Neural progenitor cell (in vitro differentiated cells): ENCODE measurements around the gene EME1. TPM values are rescaled to one million over a fixed set of nuclear protein-coding genes. Genes with fewer than 3 reads are reported as not detected.

Experiments
- DNase-seq: peaks from one replicate; pipeline ENCODE4 v3.0.0-alpha.2; 2016; ENCODE audit warnings: low spot score
- H2AFZ ChIP-seq: fragments of 200-600 bp; sonication (generic); replicated peaks from 2 replicates; pipeline ENCODE4 v1.6.1; 2016; ENCODE audit warnings: antibody characterized with exemption
- H3F3A ChIP-seq: fragments of 200-600 bp; sonication (generic); 2 replicates; pipeline ENCODE4 v1.6.1; 2016; ENCODE audit warnings: antibody characterized with exemption, low read depth
- H3K27ac ChIP-seq: fragments of 200-600 bp; sonication (generic); 2 replicates; pipeline ENCODE4 v1.5.1; 2016; ENCODE audit warnings: mild to moderate bottlenecking
- H3K27me3 ChIP-seq: fragments of 200-600 bp; sonication (generic); 2 replicates; pipeline ENCODE4 v1.6.1; 2016; ENCODE audit warnings: mild to moderate bottlenecking, moderate library complexity
- H3K36me3 ChIP-seq: fragments of 200-600 bp; sonication (generic); 2 replicates; pipeline ENCODE4 v1.5.1; 2016
- H3K4me1 ChIP-seq: fragments of 200-600 bp; sonication (generic); 2 replicates; pipeline ENCODE4 v1.6.1; 2016; ENCODE audit warnings: mixed run types
- H3K4me2 ChIP-seq: fragments of 200-600 bp; sonication (generic); 2 replicates; pipeline ENCODE4 v1.6.1; 2016
- H3K4me3 ChIP-seq: fragments of 200-600 bp; sonication (generic); 2 replicates; pipeline ENCODE4 v1.5.1; 2016
- H3K79me2 ChIP-seq: fragments of 200-600 bp; sonication (generic); 2 replicates; pipeline ENCODE4 v1.6.1; 2016; ENCODE audit warnings: low read depth
- H3K9ac ChIP-seq: fragments of 200-600 bp; sonication (generic); 2 replicates; pipeline ENCODE4 v1.6.1; 2016
- H3K9me3 ChIP-seq: fragments of 200-600 bp; sonication (generic); 2 replicates; pipeline ENCODE4 v1.5.1; 2016; ENCODE audit warnings: low read depth
- H4K20me1 ChIP-seq: fragments of 200-600 bp; sonication (generic); 2 replicates; pipeline ENCODE4 v1.6.1; 2016; ENCODE audit warnings: low read depth
- H3K27ac Mint-ChIP-seq: 3 replicates; pipeline ENCODE4 v1.8.0; 2021; ENCODE audit warnings: mixed read lengths
- H3K27me3 Mint-ChIP-seq: 2 replicates; pipeline ENCODE4 v1.8.0; 2022; ENCODE audit warnings: low read depth, mild to moderate bottlenecking, inconsistent platforms, moderate library complexity, mixed read lengths; ENCODE audit not compliant: insufficient read depth
- H3K36me3 Mint-ChIP-seq: 3 replicates; pipeline ENCODE4 v1.8.0; 2021; ENCODE audit warnings: mixed read lengths
- H3K4me1 Mint-ChIP-seq: 3 replicates; pipeline ENCODE4 v1.8.0; 2021; ENCODE audit warnings: mixed read lengths
- H3K4me3 Mint-ChIP-seq: 3 replicates; pipeline ENCODE4 v1.8.0; 2021; ENCODE audit warnings: mild to moderate bottlenecking, moderate library complexity, mixed read lengths
- H3K9me3 Mint-ChIP-seq: 3 replicates; pipeline ENCODE4 v1.8.0; 2020; ENCODE audit warnings: mixed read lengths
- CTCF ChIP-seq: fragments of 200-600 bp; sonication (generic); IDR thresholded peaks from 2 replicates; pipeline ENCODE4 v1.5.1; 2017; ENCODE audit warnings: antibody characterized with exemption, mild to moderate bottlenecking
- EZH2 ChIP-seq: fragments of 200-600 bp; sonication (generic); IDR thresholded peaks from 2 replicates; pipeline ENCODE4 v1.6.1; 2017; ENCODE audit warnings: antibody characterized with exemption, mild to moderate bottlenecking, moderate library complexity
- EZH2phosphoT487 ChIP-seq: fragments of 200-600 bp; sonication (generic); IDR thresholded peaks from 2 replicates; pipeline ENCODE4 v1.6.1; 2017; ENCODE audit warnings: antibody characterized with exemption
- total RNA-seq: library from RNA; depleted of rRNA; stranded (reverse); fragments of >200 nt; gene quantifications from 2 replicates; pipeline ENCODE4 v1.2.3, GENCODE V29; 2015; ENCODE audit warnings: low replicate concordance

The EME1 gene
- total RNA-seq, 1 donor from 2014 or later, result 26.6 TPM

GRCh38 chr17:50344731-50345365, 28.2 kb upstream of the EME1 start:
- peaks cover 33% of the 10 kb centered on the region for H3K4me1 Mint-ChIP-seq
- Histone ChIP-seq H3K9ac (no peak overlapping the region), H3K4me2 (peak overlapping the region; percentile 98), H3K27me3 (peaks cover 28% of the 10 kb centered on the region), H3K36me3 (no peaks in the 10 kb centered on the region), H3F3A (no peaks in the 10 kb centered on the region), H3K79me2 (peaks cover 18% of the 10 kb centered on the region), H3K4me1 (peaks cover 19% of the 10 kb centered on the region), H3K9me3 (no peaks in the 10 kb centered on the region), H4K20me1 (peaks cover 27% of the 10 kb centered on the region), H2AFZ (peak overlapping the region; percentile 97), H3K4me3 (no peak overlapping the region), H3K27ac (no peak overlapping the region)
- TF ChIP-seq CTCF (no peak), EZH2phosphoT487 (no peak), EZH2 (no peak)
- peaks cover 10% of the 10 kb centered on the region for H3K27me3 Mint-ChIP-seq
- DNase-seq, result no peak
- peak overlapping the region; percentile 85 for H3K4me3 Mint-ChIP-seq
- no peaks in the 10 kb centered on the region for H3K36me3 Mint-ChIP-seq
- no peak overlapping the region for H3K27ac Mint-ChIP-seq
- H3K9me3 Mint-ChIP-seq, result no peaks in the 10 kb centered on the region

GRCh38 chr17:50345432-50346312, 27.4 kb upstream of the EME1 start, which contains the start of gene XYLT2:
TSS of gene XYLT2 (plus strand) at chr17:50346126. CDS start at chr17:50346141, 15 bp downstream.
- Mint-ChIP-seq H3K4me3 (peak within 1 kb of the TSS; percentile 95), H3K9me3 (no peaks in the 10 kb centered on the region), H3K36me3 (no peaks in the 10 kb centered on the region), H3K4me1 (peaks cover 33% of the 10 kb centered on the region), H3K27me3 (peaks cover 8% of the 10 kb centered on the region), H3K27ac (peak within 1 kb of the TSS; percentile 66)
- no peak within 1 kb of the TSS for H3K9ac ChIP-seq
- DNase-seq, result peak; percentile 96
- peak within 1 kb of the TSS; percentile 98 for H3K4me2 ChIP-seq
- H3K4me1 ChIP-seq, result peaks cover 19% of the 10 kb centered on the region
- H3K27ac ChIP-seq, result no peak within 1 kb of the TSS
- no peaks in the 10 kb centered on the region for H3F3A ChIP-seq
- H3K4me3 ChIP-seq, result peak within 1 kb of the TSS; percentile 78
- no peaks in the 10 kb centered on the region for H3K36me3 ChIP-seq
- TF ChIP-seq CTCF (no peak), EZH2phosphoT487 (no peak), EZH2 (peak; percentile 30)
- peaks cover 27% of the 10 kb centered on the region for H4K20me1 ChIP-seq
- H3K79me2 ChIP-seq, result peaks cover 18% of the 10 kb centered on the region
- H2AFZ ChIP-seq, result peak within 1 kb of the TSS; percentile 97
- H3K9me3 ChIP-seq, result no peaks in the 10 kb centered on the region
- H3K27me3 ChIP-seq, result peaks cover 28% of the 10 kb centered on the region

GRCh38 chr17:50346313-50347116, 26.5 kb upstream of the EME1 start:
- H3K9ac ChIP-seq, result no peak overlapping the region
- peak overlapping the region; percentile 66 for H3K27ac Mint-ChIP-seq
- peaks cover 2% of the 10 kb centered on the region for H3K36me3 Mint-ChIP-seq
- H3K4me3 ChIP-seq, result peak overlapping the region; percentile 78
- no peaks in the 10 kb centered on the region for H3K36me3 ChIP-seq
- H3K4me1 ChIP-seq, result peaks cover 19% of the 10 kb centered on the region
- peaks cover 18% of the 10 kb centered on the region for H3K79me2 ChIP-seq
- no peaks in the 10 kb centered on the region for H3F3A ChIP-seq
- peak overlapping the region; percentile 36 for H2AFZ ChIP-seq
- H3K4me2 ChIP-seq, result peak overlapping the region; percentile 93
- H3K4me1 Mint-ChIP-seq, result peaks cover 35% of the 10 kb centered on the region
- peak; percentile 59 for DNase-seq
- no peaks in the 10 kb centered on the region for H3K9me3 Mint-ChIP-seq
- no peak overlapping the region for H3K27ac ChIP-seq
- peaks cover 28% of the 10 kb centered on the region for H3K27me3 ChIP-seq
- H3K4me3 Mint-ChIP-seq, result peak overlapping the region; percentile 95
- peaks cover 8% of the 10 kb centered on the region for H3K27me3 Mint-ChIP-seq
- no peak for TF ChIP-seq CTCF
- TF ChIP-seq EZH2, result no peak
- TF ChIP-seq EZH2phosphoT487, result no peak
- no peaks in the 10 kb centered on the region for H3K9me3 ChIP-seq
- H4K20me1 ChIP-seq, result peaks cover 27% of the 10 kb centered on the region
